Spinal cord (tissue), 4 donors: ENCODE results near the gene VBP1. TPM values are rescaled to one million over a fixed set of nuclear protein-coding genes. Genes with fewer than 3 reads are reported as not detected.

Source experiments
- polyA plus RNA-seq, 2 donors: library from polyadenylated mRNA; unstranded; fragments of 120-200 nt; gene quantifications; one replicate each; pipeline ENCODE4 v1.2.1, GENCODE V29; 2013; ENCODE audit not compliant: insufficient read length in 2 of 2
- total RNA-seq, 2 donors: library from RNA; depleted of rRNA in 1 of 2; stranded (reverse); fragments of 120-200 nt in 1 of 2; fragments of >200 nt in 1 of 2; gene quantifications; one replicate each; pipeline versions ENCODE4 v1.2.3 to v1.2.4, GENCODE V29; 2013 to 2014

VBP1 gene
- total and polyA plus RNA-seq, 4 donors: 81.5 to 158 (median 132) TPM

Other genes starting within 250 kb of the VBP1 start
- 1 to 10 TPM; 8.0 TPM for gene F8, start 193.7 kb upstream of the VBP1 start, total RNA-seq
- 1 to 10 TPM; 4.8 to 6.0 TPM for gene F8, start 193.7 kb upstream of the VBP1 start, polyA plus RNA-seq
- gene FUNDC2, start 189.6 kb upstream of the VBP1 start, total RNA-seq: 100 to 1,000 TPM in 1 of 2 donors, 10 to 100 TPM in 1; 44.7 to 130 TPM
- gene FUNDC2, start 189.6 kb upstream of the VBP1 start, polyA plus RNA-seq: 100 to 1,000 TPM; 108 to 118 TPM
- gene CMC4, start 145.3 kb upstream of the VBP1 start, total RNA-seq: 10 to 100 TPM in 1 of 2 donors, 1 to 10 TPM in 1; 5.5 to 18.6 TPM
- gene CMC4, start 145.3 kb upstream of the VBP1 start, polyA plus RNA-seq: 10 to 100 TPM; 10.9 to 13.8 TPM
- 10 to 100 TPM; 13.3 to 24.9 TPM for gene MTCP1, start 145.3 kb upstream of the VBP1 start, total RNA-seq
- gene MTCP1, start 145.3 kb upstream of the VBP1 start, polyA plus RNA-seq: 10 to 100 TPM; 17.1 to 19.6 TPM
- 10 to 100 TPM; 12.4 to 18.5 TPM for gene BRCC3, start 145.0 kb upstream of the VBP1 start, total RNA-seq
- gene BRCC3, start 145.0 kb upstream of the VBP1 start, polyA plus RNA-seq: 10 to 100 TPM; 24.4 to 26.9 TPM
- gene RAB39B, start 48.0 kb downstream of the VBP1 start, total RNA-seq: 10 to 100 TPM in 1 of 2 donors, 1 to 10 TPM in 1; 5.7 to 21.7 TPM
- gene RAB39B, start 48.0 kb downstream of the VBP1 start, polyA plus RNA-seq: 10 to 100 TPM; 17.1 to 22.6 TPM
- gene CLIC2, start 118.2 kb downstream of the VBP1 start, total RNA-seq: 10 to 100 TPM; 10.1 to 10.2 TPM
- 1 to 10 TPM; 3.6 to 4.7 TPM for gene CLIC2, start 118.2 kb downstream of the VBP1 start, polyA plus RNA-seq
- gene F8A2, start 165.6 kb downstream of the VBP1 start, total RNA-seq: not detected
- not detected for gene F8A2, start 165.6 kb downstream of the VBP1 start, polyA plus RNA-seq
- 1 to 10 TPM in 1 of 2 donors, under 1 TPM in 1; 0.88 to 2.4 TPM for gene F8A3, start 242.2 kb downstream of the VBP1 start, total RNA-seq
- gene F8A3, start 242.2 kb downstream of the VBP1 start, polyA plus RNA-seq: 1 to 10 TPM; 5.8 to 7.8 TPM